ENCODE measurements around the gene ATP8A2.
"Not testable (repeated sequence)": the region's sequence is repeated elsewhere in the genome, so short reads cannot be mapped to it uniquely, and the experiment has no call there.

Gene ATP8A2

DNA sequence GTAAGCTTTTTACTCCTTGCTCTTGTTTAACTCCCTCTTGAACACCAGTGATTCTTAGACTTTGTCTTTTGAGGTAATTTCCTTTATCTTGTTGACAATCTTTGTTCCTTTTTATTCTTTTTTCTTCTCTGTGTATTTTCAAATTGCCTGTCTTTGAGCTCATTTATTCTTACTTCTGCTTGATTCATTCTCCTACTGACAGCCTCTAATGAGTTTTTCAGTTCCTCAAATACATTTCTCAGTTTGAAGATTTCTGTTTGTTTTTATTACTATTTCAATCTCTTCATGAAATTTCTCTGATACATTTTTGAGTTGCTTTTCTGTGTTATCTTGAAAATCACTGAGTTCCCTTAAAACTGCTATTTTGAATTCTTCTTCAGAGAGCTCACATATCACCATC lies 154.1 kb downstream of the ATP8A2 start:
- DNase-seq = no peak
- intact Hi-C loops (cut with DNase I) = no loop called here

DNA sequence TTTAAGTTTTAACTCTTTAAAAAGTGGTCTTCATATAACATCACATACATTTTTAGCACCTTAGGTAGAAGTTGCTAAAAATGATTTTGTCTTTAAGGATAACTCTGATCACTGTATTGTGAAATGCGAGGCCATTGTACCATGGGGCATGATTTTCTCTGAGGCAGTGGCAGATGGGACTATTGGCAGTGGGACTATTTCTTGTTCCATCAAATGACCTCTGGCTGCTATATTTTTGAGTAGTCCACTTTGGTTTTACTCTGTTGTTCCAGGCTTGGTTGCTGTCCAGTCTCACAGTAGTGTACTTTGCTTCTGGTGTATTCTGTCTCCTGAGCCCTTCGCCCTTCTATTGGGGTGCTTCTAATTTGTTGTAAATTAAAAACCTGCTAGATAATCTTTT lies 156.5 kb downstream of the ATP8A2 start:
- no peak for DNase-seq
- intact Hi-C loops (cut with DNase I) = no loop called here

DNA sequence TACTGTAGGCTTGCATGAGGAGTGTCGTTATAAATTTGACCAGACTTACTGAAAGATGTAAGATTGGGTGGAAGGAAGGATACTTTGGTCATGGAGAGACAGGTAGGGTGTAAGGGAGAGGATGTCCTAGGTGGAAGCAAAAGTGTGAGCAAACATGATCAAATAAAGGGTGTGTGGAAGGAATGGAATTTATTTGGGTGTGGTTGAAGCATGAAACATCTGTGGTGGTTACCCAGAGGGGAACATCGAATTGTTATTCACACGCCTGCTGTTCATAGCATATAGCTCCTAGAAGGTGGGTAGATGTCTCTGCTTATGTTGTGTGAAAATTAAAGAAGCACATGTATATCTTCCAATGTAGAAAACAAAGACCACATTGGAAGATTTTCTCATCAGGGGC lies 157.7 kb downstream of the ATP8A2 start:
- DNase-seq = no peak
- intact Hi-C loops (cut with DNase I) = no loop called here

DNA sequence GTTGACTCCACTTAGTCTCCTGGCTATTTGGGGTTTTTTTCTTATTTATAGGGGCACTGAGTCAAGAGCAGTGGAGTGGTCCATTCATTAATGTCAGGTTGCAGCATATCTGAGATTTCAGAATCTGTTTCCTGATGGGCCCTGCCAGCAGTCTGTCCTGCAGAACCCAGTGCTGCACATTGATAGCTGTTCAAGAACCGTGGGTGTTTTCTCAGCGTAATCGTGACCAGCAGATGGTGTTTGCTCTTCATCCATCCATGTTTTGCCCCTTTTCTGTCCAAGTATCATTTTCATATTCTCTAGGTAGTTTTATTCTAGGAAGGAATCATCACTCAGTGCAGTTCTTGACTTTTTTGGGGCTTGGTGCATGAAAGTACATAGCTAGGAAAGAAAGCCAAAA lies 166.5 kb downstream of the ATP8A2 start:
- no peak for DNase-seq

DNA sequence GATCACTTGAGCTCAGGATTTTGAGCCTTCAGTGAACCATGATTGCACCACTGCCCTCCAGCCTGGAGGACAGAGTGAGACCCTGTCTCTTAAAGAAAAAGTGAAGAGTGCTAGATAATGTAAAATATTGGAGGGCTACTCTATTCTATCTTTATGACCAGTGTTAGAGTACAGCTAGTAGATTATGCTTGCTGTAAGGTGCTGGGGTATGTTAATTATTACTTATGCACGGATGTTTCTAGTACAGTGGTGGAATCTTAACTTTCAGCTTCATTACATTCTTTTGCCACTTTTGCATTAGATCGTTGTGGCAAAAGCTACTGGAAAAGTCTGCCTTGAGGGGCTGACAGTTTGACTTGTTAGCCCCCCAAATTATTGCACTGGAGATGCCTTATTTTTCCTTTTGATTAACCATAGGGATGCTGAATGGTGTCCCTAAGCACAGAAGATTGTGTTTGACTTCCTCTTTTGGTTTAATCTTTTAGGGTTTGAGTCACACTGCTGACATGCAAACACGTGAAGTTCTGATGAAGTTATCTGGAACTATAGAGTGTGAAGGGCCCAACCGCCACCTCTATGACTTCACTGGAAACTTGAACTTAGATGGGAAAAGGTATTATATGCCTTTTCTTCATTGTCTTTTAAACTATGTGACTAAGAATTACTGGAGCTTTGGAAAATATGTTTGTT lies 169.8 kb downstream of the ATP8A2 start:
- intact Hi-C loops (cut with DNase I) = no loop called here
- DNase-seq = no peak

More for the DNA sequence above, 166.5 kb downstream of the ATP8A2 start:
- intact Hi-C loops (cut with DNase I) = no loop called here

DNA sequence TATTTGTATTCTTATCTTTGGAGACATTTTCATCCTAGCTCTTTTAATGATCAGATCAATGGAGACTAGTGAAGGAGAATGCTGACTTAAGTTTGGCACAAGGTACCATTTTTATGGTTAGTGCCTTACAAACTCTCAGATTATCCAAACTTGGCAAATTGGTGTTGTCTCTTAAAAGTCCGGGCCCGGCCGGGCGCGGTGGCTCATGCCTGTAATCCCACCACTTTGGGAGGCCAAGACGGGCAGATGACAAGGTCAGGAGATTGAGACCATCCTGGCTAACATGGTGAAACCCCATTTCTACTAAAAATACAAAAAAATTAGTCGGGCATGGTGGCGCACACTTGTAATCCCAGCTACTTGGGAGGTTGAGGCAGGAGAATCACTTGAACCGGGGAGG lies 177.2 kb downstream of the ATP8A2 start:
- DNase-seq; intact Hi-C loops (cut with DNase I): not testable (repeated sequence)

DNA sequence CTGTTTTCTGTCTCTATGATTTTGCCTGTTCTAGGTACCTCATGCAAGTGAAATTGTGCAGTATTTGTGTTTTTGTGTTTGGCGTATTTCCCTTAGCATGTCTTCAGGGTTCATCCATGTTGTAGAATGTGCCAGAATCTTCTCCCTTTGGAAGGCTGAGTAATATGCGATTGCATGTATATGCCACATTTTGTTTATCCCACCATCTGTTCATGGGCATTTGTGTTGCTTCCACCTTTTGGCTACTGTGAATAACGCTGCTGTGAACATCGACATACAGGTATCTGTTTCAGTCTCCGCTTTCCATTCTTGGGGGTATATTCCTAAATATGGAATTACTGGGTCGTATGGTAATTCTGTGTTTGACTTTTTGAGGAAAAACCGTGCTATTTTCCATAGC lies 190.0 kb downstream of the ATP8A2 start:
- no peak for DNase-seq
- intact Hi-C loops (cut with DNase I) = no loop called here

DNA sequence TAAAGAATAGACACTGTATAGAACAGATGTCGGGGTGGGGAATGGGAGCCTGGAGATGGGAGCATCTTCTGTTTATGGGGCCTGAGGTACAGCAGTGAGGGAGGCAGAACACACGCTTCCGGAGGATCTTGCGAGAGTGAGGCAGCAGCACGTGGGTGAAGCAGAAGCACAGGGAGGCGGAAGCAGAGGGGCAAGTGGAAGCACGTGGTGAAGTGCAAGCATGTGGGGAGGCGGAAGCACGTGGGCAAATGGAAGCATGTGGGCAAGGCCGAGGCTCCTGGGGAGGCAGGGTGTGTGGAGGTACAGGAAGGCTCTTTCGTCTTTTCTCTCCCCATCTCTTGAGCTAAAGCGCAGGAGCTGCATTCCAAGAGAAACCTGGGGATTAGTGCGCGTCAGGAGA lies 198.4 kb downstream of the ATP8A2 start:
- intact Hi-C loops (cut with DNase I) = no loop called here

DNA sequence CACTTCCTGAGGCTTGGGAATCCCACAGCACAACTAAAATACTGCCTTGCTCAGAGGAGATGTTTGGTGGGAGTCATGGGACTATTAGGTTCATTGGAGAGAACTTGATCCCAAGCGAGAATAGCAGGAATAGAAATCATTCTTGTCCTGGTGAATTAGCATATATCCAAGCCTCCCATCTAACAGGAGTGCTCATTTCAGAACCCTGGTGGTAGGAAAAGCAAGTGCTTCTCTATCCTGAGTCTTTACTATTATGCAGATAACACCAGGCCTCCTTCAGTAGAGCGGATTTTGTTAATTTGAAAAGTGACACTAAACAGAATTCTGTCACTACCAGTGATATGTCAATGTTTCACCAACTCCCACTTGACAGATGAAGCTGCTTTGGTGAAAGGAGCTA lies 199.5 kb downstream of the ATP8A2 start:
- no peak for DNase-seq
- intact Hi-C loops (cut with DNase I) = no loop called here

More for the DNA sequence above, 198.4 kb downstream of the ATP8A2 start:
- peak in 1 of 10 donors; percentile 63 for DNase-seq

DNA sequence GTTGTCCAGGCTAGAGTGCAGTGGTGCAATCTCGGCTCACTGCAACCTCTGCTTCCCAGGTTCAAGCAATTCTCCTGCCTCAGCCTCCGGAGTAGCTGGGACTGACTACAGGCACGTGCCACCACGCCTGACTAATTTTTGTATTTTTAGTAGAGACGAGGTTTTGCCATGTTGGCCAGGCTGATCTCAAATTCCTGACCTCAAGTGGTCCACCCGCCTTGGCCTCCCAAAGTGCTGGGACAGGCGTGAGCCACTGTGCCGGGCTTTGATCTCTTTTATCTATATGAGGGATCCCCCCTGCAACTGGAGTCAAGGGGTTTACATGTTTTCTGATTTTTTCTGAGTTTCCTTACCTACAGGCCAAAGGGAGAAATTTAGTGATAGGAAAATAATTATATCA lies 200.4 kb downstream of the ATP8A2 start:
- intact Hi-C loops (cut with DNase I); DNase-seq: not testable (repeated sequence)

DNA sequence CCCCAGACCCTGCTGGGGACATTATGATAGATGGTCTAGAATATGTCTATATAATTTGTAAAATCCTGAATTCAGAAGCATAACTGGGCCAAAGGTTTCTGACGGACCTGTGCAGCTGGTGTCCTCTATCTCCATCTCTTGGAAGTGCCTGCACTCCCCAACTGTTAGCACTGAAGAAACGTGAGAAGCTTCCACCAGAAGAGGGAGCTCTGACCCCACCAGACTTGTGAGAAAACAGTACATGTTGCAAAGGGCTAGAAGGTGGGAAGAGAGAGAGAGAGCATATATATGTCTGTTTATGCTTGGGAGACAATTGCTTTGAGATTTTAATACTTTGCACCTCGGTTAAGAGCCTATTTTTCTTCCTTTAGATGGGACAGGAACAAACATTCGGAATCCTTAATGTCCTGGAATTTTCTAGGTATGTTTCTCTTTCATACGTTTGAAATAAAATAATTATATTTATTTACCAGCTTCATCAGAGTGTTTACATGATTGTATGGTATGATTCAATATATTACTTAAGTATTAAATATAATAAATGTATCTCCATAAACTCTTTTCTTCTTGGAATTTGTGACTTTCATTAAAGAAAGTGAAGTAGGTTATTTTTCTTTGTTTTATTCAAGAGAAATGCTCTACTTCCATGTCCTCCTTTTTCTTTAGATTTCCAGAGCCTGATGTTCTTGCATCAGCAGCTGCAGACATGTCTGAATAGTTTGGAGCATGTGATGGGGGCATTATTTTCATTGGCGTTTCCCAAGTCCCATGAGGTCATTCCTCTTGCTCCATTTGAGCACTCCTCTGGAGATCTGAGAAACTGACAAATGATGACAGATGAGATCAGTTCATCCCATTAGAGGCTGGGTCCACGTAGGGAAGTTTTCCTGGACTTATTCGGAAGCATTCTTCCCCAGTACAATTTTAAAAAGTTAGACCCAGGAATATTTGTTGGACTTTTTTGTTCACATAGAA lies 202.9 kb downstream of the ATP8A2 start:
- peak; percentile 41 to 96 (median 86) for DNase-seq
- intact Hi-C loops (cut with DNase I) = loop anchor here (2.0 kb wide), 1 partner anchor 488 kb away; no protein-coding TSS in a partner anchor

DNA sequence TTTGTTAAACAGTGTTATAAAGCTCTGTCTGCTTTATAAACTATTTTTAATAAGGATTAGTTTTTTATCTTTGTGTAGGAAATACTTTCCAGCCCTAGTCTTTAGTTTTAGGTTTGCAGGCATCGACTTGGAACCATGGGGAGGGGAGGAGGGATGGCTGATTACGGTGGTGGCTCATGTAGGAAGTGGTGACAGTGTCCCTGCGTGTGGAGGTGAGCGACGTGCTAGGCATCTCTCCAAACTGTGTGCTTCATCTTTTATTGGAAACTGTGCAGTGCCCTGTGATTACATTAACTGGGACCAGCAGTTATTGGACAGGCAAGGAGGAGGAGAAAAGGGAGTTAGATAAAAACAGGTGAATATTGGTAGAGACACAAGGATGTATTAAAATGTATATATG lies 203.8 kb downstream of the ATP8A2 start:
- no peak for DNase-seq
- intact Hi-C loops (cut with DNase I) = loop anchor here (2.0 kb wide), 1 partner anchor 487 kb away; no protein-coding TSS in a partner anchor

DNA sequence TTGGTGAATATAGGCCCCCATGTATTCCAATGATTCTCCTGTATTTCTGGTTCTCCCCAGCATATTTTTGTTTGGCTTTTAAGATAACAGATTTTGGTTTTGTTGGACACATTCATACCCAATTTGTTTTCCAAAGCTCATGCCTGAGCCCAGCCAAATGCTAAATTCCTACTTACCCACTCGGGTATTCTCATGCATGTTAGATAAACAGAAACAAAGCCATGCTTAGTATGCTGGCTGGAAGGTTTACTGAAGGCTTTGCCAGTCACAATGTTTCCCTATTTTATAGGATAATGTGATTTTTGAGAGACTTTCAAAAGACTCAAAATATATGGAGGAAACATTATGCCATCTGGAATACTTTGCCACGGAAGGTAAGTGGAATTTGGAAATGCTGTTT lies 206.8 kb downstream of the ATP8A2 start:
- intact Hi-C loops (cut with DNase I) = no loop called here
- DNase-seq = no peak

DNA sequence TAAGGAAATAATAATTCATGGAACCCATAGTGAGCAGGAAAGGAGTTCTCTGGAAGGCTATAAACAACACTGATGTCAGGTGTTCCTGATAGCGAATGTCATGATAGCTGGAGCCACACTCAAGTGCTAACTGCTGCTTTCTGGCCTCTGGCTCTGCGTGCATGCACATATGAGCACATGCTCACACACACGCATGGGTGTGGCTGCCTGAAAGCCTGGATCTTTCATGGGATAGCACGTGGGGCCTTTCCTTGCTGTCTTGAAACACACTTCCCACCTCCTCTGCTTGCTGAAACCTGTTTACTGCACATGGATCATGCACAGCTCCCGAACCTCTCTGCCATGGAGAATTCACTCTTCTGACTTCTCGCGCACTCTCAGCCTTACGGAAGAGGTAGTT lies 207.4 kb downstream of the ATP8A2 start:
- intact Hi-C loops (cut with DNase I) = no loop called here
- DNase-seq = no peak

DNA sequence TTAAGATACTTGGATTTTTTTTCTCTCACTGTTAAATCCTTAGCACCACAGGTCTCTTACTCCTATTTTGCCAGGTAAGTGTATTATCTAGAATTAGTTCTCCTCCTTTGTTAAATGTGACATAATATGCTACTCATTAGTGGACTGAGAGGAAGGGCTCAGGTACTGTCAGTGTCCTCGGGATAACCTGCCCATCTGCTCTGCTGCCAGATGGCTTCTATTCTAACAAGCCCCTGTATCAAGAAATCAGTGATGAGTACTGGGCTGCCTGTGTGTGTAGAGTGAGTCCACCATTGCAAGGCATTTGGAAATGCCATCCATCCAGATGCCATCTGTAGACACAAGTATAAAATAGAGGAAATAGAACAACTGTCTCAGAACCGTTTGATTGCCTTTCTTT lies 209.6 kb downstream of the ATP8A2 start:
- DNase-seq = no peak
- intact Hi-C loops (cut with DNase I) = no loop called here

DNA sequence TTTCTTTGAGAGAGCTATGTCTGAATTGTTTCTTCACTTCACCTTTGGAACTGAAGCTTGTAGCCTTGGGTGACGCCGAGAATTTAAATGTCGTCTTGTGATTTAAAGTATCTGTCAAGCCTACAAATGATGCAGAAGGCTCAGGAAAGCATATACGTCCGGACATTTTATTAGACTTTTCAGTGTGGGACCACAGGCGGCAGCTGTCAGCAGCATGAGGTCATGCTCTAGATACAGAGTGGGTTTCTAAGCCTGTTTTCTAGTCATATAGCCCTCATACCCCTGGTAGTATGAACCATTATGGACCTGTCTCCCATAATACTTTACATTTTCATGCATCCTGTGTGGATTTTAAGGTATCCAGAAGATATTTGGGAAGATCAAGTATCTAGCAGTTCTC lies 212.3 kb downstream of the ATP8A2 start:
- no peak for DNase-seq
- intact Hi-C loops (cut with DNase I) = no loop called here

DNA sequence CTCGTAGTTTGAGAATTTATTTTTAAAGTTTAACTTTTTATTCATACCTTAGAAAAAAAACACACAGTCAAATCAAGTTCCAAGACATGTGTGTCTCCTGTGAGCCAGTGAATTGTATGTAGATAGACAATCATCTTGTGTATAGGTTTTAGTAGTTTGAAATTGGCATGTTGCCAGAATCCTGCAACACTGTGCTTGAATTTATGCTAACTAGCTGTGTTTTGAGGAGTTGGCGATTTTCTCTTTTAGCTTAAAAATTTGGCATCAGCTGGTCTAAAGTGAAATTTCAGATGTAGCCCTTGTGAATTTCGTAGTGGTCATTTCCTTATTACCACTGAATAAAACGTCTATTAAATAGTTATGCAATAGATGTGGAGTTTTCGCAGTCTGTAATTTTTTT lies 213.2 kb downstream of the ATP8A2 start:
- DNase-seq = no peak
- intact Hi-C loops (cut with DNase I) = no loop called here

DNA sequence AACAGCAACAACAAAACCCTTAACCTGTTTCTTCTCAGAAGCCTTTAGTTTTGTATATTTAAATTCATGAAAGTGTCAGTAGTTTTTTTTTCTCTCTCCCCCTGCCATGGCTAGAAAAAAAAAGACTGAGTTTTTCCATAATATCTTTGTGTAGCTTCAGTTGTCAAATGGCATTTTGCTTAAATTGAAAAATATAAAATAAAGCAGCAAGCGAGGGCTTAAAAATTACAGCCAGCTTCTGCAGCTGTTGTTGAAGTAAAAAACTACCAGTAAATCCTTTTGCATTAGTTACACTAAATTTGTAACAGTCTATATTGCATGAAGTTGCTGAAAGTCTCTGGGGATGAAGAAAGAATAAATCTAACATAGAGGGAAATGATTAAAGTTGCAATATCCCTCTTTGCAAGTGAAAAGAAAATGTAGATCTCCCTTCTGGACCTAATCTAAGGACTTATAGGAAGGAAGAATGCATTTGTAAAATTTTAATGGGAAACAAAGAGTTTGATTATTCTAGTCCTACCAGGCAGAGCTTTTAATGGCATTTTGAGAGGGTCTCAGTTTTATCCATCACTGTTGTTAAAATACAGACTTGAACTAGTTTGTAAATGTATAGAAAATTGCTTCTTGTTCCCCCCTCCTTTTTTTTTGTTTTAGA lies 215.7 kb downstream of the ATP8A2 start:
- no peak for DNase-seq
- intact Hi-C loops (cut with DNase I) = no loop called here

DNA sequence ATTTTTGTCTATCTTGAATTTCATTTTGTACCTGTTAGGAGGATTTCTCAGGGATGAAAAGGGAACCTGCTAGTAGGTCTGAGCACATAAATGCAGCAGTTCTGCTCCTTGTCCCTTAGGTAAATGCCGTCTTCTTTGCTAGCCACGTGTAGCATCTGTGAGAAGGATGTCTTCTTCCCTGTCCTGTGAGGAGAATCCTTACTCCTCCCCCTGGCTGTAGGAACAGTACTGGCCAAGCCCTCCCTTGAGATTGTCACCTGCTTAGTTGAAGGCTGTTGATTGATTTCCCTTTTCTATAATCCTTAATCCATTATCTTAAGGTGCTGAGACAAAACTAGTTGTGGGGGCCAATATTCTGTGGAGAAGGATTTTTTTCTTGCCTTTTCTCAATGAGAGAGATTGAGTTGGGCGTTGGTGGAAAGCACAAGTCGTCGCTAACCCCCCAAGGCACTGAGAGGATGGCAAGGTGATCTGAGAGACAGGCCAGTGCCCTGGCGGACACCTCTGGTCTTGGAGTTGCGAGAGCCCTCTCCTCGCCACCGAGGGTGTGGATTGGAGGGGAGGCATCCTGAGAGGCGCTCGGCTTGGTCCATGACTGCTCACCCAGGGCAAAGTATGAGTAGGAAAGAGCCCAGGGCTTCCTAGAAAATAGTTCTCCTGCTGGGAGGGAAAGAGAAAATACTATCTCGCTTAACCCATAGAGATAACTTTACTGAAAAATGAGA lies 216.7 kb downstream of the ATP8A2 start:
- intact Hi-C loops (cut with DNase I) = no loop called here
- DNase-seq = peak in 1 of 10 donors; percentile 79

DNA sequence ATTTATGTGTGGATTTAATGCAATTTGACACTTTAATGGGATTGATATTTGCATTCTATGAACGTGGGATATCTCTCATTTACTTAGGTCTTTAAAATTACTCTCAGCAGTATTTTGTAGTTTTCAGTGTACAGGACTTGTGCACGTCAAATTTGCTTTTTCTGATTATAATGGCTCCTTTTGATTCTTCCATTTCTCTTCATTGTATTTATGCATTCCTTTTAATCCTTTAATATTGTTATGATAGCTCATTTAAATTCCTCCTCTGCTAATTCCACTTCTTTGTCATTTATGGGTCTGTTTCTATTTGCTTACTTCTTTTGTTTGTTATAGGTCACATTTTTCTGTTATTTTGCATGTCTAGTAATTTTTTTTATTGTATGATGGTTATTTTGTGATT lies 226.6 kb downstream of the ATP8A2 start:
- intact Hi-C loops (cut with DNase I) = no loop called here
- no peak for DNase-seq

Measured in posterior cingulate gyrus (tissue), 11 donors.